ENCODE data around the gene RTL1.

DNA sequence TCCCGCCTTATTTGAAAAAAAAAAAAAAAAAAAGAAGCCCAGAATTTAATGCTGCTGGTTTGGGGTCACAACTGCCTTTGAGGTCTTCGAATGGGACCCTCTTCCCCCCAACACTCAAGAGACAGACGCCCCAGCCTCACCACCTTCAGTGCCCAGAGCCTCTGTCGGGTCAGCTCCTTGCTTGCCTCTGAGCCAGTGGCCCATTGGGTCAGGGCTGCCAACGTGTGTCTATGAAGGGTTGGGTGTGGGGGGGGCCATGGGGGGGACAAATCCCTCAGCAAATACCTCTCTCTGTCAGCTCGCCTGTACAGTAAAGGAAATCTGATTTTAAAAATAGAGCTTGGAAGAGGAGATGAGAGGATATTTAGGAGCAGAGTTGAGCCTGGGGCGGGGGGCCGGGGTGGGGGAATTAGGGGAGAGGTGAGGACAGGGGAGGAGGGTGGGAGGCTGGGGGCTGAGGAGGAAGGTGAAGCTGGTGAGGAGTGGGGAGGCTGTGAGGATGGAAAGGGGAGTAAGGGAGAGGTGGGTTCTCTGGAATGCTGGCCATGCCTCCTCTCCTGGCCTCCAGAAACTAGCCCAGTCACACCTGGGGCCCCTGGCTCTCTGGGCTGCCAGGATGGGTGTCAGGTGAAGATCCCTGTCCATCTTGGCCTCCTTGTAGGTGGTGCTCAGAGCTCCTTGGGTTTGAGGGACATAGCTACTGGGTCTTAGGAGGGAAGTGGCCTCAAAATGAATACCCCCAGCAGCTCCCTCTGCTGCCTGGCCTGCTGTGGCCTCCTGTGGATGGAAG, 13.3 kb downstream of the RTL1 start:
- TF ChIP-seq GATA2 (IDR thresholded peaks at IDR 0.05; ENCODE audit: low read depth, low read length) (no peak), GATA3 (IDR thresholded peaks at IDR 0.05; ENCODE audit: low read depth, low read length) (no peak)

All from SH-SY5Y (cell line).